SK-N-SH treated with all-trans-retinoic acid at 6 μM for 48 hours (cell line): ENCODE results near the gene MMS22L.

Experiments used
- ATAC-seq: fragments of 200-7000 bp; cut with Tn5 transposase; 3 replicates; pipeline ENCODE4 v1.9.1; 2020; ENCODE audit warnings: mild to moderate bottlenecking, moderate library complexity
- ARNTL ChIP-seq: fragments of 450-650 bp; formaldehyde crosslinking; IDR thresholded peaks from 2 replicates; pipeline ENCODE4 v1.5.0; 2020; ENCODE audit warnings: low read depth, mild to moderate bottlenecking, moderate library complexity, borderline replicate concordance
- BACH2 ChIP-seq: fragments of 250-450 bp; sonication (Bioruptor Pico); IDR thresholded peaks from 2 replicates; pipeline ENCODE4 v1.9.0; 2021; ENCODE audit warnings: mild to moderate bottlenecking, borderline replicate concordance
- CSDC2 ChIP-seq: fragments of 250-450 bp; sonication (Bioruptor Pico); IDR thresholded peaks from 2 replicates; pipeline ENCODE4 v1.5.0; 2020; ENCODE audit warnings: mild to moderate bottlenecking, moderate library complexity
- CSRNP3 ChIP-seq: fragments of 250-450 bp; sonication (Bioruptor Pico); IDR thresholded peaks from 2 replicates; pipeline ENCODE4 v1.5.1; 2021; ENCODE audit warnings: mild to moderate bottlenecking, moderate library complexity
- ESRRG ChIP-seq: fragments of 250-450 bp; sonication (Bioruptor Pico); IDR thresholded peaks from 2 replicates; pipeline ENCODE4 v1.6.1; 2021; ENCODE audit warnings: mild to moderate bottlenecking
- GLIS3 ChIP-seq: fragments of 250-450 bp; sonication (Bioruptor Pico); IDR thresholded peaks from 2 replicates; pipeline ENCODE4 v1.5.0; 2020; ENCODE audit warnings: mild to moderate bottlenecking, moderate library complexity
- ISL1 ChIP-seq: fragments of 250-450 bp; sonication (Bioruptor Pico); IDR thresholded peaks from 2 replicates; pipeline ENCODE4 v2.1.2; 2022; ENCODE audit warnings: mild to moderate bottlenecking, moderate library complexity
- OSR1 ChIP-seq: fragments of 250-450 bp; sonication (Bioruptor Pico); IDR thresholded peaks from 2 replicates; pipeline ENCODE4 v1.8.0; 2022; ENCODE audit warnings: moderate library complexity, mild to moderate bottlenecking, inconsistent platforms
- PATZ1 ChIP-seq: fragments of 250-450 bp; sonication (Bioruptor Pico); IDR thresholded peaks from 2 replicates; pipeline ENCODE4 v1.8.0; 2020; ENCODE audit warnings: mild to moderate bottlenecking, moderate library complexity, borderline replicate concordance
- POU6F1 ChIP-seq: fragments of 250-450 bp; sonication (Bioruptor Pico); IDR thresholded peaks from 2 replicates; pipeline ENCODE4 v1.8.0; 2021; ENCODE audit warnings: low read depth, mild to moderate bottlenecking, moderate library complexity, borderline replicate concordance
- PPARA ChIP-seq: fragments of 250-450 bp; sonication (Bioruptor Pico); IDR thresholded peaks from 2 replicates; pipeline ENCODE4 v1.5.0; 2020; ENCODE audit warnings: mild to moderate bottlenecking, borderline replicate concordance
- RARB ChIP-seq: fragments of 250-450 bp; sonication (Bioruptor Pico); IDR thresholded peaks from 2 replicates; pipeline ENCODE4 v1.8.0; 2021; ENCODE audit warnings: mild to moderate bottlenecking, moderate library complexity
- SNAI2 ChIP-seq: fragments of 250-450 bp; sonication (Bioruptor Pico); IDR thresholded peaks from 2 replicates; pipeline ENCODE4 v1.5.0; 2020; ENCODE audit warnings: mild to moderate bottlenecking, moderate library complexity
- TCF4 ChIP-seq: fragments of 250-450 bp; sonication (Bioruptor Pico); IDR thresholded peaks from 2 replicates; pipeline ENCODE4 v1.8.0; 2021; ENCODE audit warnings: mild to moderate bottlenecking, moderate library complexity, borderline replicate concordance
- TOX ChIP-seq: fragments of 250-450 bp; sonication (Bioruptor Pico); IDR thresholded peaks from 2 replicates; pipeline ENCODE4 v1.8.0; 2021; ENCODE audit warnings: mild to moderate bottlenecking, moderate library complexity, borderline replicate concordance
- TSHZ2 ChIP-seq: fragments of 250-450 bp; sonication (Bioruptor Pico); IDR thresholded peaks from 2 replicates; pipeline ENCODE4 v1.5.0; 2020; ENCODE audit warnings: mild to moderate bottlenecking, moderate library complexity
- ZC3H10 ChIP-seq: fragments of 250-450 bp; sonication (Bioruptor Pico); IDR thresholded peaks from 2 replicates; pipeline ENCODE4 v1.5.1; 2021; ENCODE audit warnings: mild to moderate bottlenecking, moderate library complexity
- ZFP3 ChIP-seq: fragments of 250-450 bp; sonication (Bioruptor Pico); IDR thresholded peaks from 2 replicates; pipeline ENCODE4 v1.5.0; 2020; ENCODE audit warnings: mild to moderate bottlenecking, moderate library complexity
- ZFP30 ChIP-seq: fragments of 450-650 bp; formaldehyde crosslinking; IDR thresholded peaks from 2 replicates; pipeline ENCODE4 v1.5.0; 2022; ENCODE audit warnings: mild to moderate bottlenecking, moderate library complexity
- ZNF565 ChIP-seq: fragments of 450-650 bp; formaldehyde crosslinking; conservative IDR thresholded peaks from 2 replicates; pipeline ENCODE4 v1.5.0; 2020; ENCODE audit warnings: low read depth, mild to moderate bottlenecking, moderate library complexity
- ZNF70 ChIP-seq: fragments of 450-650 bp; formaldehyde crosslinking; IDR thresholded peaks from 2 replicates; pipeline ENCODE4 v1.5.0; 2020; ENCODE audit warnings: mild to moderate bottlenecking, moderate library complexity
- ZNF8 ChIP-seq: fragments of 450-650 bp; formaldehyde crosslinking; IDR thresholded peaks from 2 replicates; pipeline ENCODE4 v1.5.0; 2020; ENCODE audit warnings: mild to moderate bottlenecking, moderate library complexity

The MMS22L gene

GRCh38 chr6:97280766-97281165 is 2.2 kb downstream of the MMS22L start:
- no peak for ATAC-seq
- TF ChIP-seq ZNF565 (CRISPR knock-in tag): no peak

- no peak for TF ChIP-seq CSRNP3 (CRISPR knock-in tag)
- no peak for TF ChIP-seq ZFP30 (CRISPR knock-in tag)
- no peak for TF ChIP-seq TOX (CRISPR knock-in tag)
- TF ChIP-seq, all 23 proteins: peak for 0
- ATAC-seq: no peak
Measured at GRCh38 chr6:97275804-97276203, 7.2 kb downstream of the MMS22L start.

- TF ChIP-seq PATZ1 (CRISPR knock-in tag) (no peak), BACH2 (CRISPR knock-in tag) (no peak), ZFP3 (CRISPR knock-in tag) (no peak), ARNTL (CRISPR knock-in tag) (no peak), ZC3H10 (CRISPR knock-in tag) (no peak), ISL1 (CRISPR knock-in tag) (no peak), CSDC2 (CRISPR knock-in tag) (no peak), GLIS3 (CRISPR knock-in tag) (no peak), TCF4 (no peak), TOX (CRISPR knock-in tag) (no peak), OSR1 (CRISPR knock-in tag) (no peak), ZNF70 (no peak), SNAI2 (no peak), ESRRG (CRISPR knock-in tag) (no peak), CSRNP3 (CRISPR knock-in tag) (no peak), RARB (CRISPR knock-in tag) (no peak), ZNF8 (no peak), POU6F1 (no peak), PPARA (no peak), TSHZ2 (CRISPR knock-in tag) (no peak)
- no peak for ATAC-seq
Measured at GRCh38 chr6:97269821-97270220, 13.2 kb downstream of the MMS22L start.

GRCh38 chr6:97262676-97263075 is 20.3 kb downstream of the MMS22L start:
- ATAC-seq: no peak
- TF ChIP-seq RARB (CRISPR knock-in tag) (no peak), BACH2 (CRISPR knock-in tag) (no peak), ZFP3 (CRISPR knock-in tag) (no peak), ARNTL (CRISPR knock-in tag) (no peak), ZNF70 (no peak), ESRRG (CRISPR knock-in tag) (no peak), TSHZ2 (CRISPR knock-in tag) (no peak), ZC3H10 (CRISPR knock-in tag) (no peak), ZFP30 (CRISPR knock-in tag) (no peak), ZNF8 (no peak)
